GM21529 (cell line): ENCODE measurements around the gene SLC44A1.
"Not testable (repeated sequence)": the region's sequence is repeated elsewhere in the genome, so short reads cannot be mapped to it uniquely, and the experiment has no call there.

Experiments
- ATAC-seq: cut with Tn5 transposase; IDR thresholded peaks from one replicate; pipeline ENCODE4 v1.9.1; 2021; ENCODE audit not compliant: unreplicated experiment

SLC44A1 gene

GRCh38 chr9:105242062-105242461, 2.4 kb upstream of the SLC44A1 start:
- ATAC-seq, result no peak

DNA sequence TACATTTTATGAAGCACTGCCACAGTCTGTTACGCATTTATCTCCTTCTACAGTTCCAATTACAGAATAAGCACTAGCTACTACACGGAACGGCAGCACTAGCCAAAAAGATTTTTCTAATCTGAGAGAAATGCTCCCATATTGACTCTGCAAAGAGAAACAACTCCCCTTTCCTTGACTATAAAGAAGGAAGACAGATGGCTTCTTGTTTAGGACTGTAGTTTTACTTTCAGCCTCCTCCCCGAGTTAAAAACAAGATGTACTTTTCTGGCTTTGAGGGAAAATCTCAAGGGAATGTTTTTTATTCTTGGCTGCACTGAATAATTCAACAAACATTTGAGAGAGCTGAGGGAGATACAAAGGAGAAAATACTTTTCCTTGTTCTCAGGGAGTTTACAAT, 1.9 kb upstream of the SLC44A1 start:
- ATAC-seq, result no peak

DNA sequence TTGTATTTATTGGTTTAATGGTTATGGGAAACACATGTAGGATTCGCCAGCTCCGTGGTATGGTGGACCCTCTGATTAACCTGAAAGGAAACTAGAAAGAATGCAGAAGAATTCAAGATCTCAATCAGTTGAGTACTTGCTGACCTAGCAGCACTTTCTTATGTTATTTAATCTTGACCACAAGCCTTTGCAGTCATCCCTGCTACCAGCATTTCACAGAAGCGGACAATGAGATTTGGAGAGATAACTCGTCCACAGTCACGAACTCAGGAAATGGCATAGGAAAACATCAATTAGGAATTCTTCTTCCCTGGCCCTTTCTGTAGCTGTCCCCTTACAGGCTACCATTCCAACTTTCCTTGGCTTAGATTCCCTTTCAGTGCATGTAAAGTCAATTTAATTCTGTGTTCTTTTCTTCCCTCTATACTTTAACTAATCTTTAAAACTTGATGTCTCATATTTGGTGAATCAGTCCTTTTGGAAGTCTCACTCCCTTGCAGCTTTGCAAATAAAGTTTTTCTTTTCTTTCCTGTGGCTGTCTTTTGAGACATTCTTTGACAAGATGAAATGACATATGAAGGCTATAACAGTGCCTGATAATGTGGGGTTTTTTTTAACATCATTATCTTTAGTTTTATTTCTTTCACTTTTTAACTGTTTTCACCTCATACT, 1.3 kb upstream of the SLC44A1 start:
- no peak for ATAC-seq

- peak; percentile 51 for ATAC-seq
Measured at GRCh38 chr9:105244734-105245028, 230 bp downstream of the SLC44A1 start.

DNA sequence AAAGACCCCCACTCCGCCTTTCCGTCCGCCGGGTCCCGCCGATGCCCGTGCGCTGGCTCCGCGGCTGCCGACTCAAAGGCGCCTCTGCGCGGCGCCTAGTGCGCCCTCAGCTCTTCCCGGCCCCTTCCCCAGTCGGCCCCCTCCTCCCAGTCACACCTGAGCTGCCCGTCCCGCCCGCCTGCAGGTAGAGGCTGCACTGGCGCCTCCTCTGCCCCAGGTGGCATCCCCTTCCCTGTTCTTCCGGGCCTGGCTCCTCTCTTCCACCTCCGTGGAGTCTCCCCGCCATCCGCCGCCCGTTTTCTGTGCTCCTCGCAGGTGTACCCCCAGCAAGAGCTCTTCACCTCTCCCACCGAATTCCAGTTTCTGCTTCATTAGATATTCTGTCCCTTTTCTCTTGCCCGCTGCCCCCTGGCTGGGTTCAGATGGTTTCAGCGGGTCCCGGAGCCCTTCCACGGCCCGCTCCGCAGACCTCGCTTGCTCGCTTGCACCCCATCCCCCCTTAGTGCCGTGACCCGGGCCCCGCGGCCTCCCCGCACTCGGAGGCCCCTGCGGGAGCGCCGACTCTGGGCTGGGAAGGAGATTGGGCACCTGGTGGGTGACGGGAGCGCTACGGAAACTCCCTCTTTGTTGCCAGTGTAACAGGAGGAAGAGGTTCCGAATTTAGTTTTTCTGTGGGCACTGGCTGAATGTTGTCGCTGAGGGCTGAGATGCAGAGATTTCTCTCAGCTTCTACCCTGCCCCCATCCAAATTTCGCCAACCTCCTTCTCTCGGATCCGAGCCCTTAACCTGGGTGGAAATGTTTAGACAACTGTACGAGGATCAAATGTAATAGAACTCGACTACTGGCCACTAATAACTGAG, 809 bp downstream of the SLC44A1 start:
- ATAC-seq, result peak; percentile 24

GRCh38 chr9:105245891-105246161, 1.4 kb downstream of the SLC44A1 start:
- no peak for ATAC-seq

- ATAC-seq, result no peak
Measured at GRCh38 chr9:105246656-105247173, 2.3 kb downstream of the SLC44A1 start.

DNA sequence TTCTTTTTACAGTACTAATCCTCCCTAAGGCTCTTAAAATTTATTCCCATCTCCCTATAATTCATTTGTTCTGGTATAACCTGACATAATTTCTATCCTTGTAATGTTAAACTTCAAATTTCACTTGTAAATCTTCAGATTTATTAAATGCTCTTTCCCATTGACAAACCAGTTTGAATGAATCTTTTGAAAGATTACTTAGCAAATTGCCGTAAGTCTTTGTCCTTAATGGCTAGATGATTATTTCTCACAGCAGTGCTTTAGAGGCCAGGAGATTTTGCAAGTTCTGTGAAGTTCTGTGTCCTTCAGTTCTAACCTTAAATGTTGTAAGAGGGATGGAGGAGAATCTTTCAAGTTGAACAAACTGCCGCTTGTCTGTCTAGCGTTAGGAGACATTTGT, 4.2 kb downstream of the SLC44A1 start:
- ATAC-seq, result no peak

- ATAC-seq, result no peak
Measured at GRCh38 chr9:105251133-105251532, 6.7 kb downstream of the SLC44A1 start.

GRCh38 chr9:105251733-105252404, 7.4 kb downstream of the SLC44A1 start:
- ATAC-seq, result no peak

GRCh38 chr9:105252405-105252756, 7.9 kb downstream of the SLC44A1 start:
- no peak for ATAC-seq

DNA sequence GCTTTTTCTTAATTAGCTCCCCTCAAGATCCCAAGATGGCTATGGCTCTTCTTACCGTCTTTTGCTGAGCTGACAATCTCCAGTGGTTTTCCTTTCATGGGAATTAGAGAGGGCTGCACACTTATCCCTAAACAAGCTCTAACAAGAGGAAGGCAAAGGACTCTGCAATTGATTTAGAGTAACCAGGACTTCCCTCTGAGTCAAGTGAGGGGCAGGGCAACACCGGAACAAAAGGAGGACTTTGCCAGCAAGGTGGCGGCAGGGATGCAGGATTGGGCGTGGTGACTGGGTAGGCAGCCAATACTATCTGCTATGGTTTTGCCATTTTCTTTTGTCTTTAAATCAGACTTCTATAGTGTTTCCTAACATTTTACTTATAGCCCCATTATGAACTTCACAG, 9.8 kb downstream of the SLC44A1 start:
- no peak for ATAC-seq

- no peak for ATAC-seq
Measured at GRCh38 chr9:105255421-105255820, 11.0 kb downstream of the SLC44A1 start.

DNA sequence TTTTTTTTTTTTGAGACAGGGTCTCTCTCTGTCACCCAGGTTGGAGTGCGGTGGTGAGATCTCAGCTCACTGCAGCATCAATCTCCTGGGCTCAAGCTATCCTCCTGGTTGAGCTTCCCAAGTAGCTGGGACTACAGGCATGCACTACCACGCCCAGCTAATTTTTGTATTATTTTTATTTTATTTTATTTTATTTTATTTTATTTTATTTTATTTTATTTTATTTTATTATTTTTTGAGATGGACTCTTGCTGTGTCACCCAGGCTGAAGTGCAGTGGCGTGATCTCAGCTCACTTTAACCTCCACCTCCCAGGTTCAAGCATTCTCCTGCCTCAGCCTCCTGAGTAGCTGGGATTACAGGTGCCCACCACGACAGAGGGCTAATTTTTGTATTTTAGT, 12.1 kb downstream of the SLC44A1 start:
- not testable (repeated sequence) for ATAC-seq

DNA sequence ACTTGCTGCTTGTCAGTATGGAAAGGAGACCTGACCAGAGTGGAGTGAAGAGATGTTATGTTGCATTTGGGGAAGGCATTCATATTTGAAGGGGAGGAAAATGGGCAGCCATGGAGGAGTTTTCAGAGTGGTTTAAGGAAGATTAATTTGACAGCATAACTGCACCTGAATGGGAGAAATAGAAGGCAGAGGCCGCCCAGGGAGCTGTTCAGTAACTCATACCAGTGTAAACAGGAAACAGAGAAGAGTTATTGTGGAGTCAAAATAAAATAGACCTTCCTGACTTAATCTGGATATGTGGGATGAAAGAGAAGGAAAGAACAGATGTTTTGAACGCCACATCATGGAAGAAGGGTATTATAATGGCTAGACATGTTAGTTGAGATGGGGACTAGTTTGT, 13.4 kb downstream of the SLC44A1 start:
- ATAC-seq, result no peak

DNA sequence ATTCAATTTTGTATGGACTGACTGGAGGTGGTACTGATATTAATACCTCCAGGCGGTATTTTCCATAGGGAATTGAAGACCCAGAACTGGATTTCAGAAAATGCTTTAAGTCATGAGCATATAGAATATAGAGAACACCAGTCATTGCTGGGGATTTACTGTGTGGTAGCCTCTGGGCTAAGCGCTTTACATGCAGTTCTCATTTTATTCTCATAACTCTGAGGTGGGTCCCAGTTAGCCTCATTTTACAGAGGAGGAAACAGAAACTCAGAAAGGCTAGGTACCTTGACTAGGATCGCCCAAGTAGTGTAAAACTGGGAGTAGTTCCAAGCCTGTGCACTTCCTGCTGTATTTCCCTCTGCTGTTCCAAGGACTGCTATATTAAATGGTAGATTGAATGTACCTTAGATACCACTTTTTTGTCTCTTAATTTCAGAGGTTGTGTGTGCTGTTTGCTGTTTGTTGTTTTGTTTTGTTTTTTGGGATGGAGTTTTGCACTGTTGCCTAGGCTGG, 13.8 kb downstream of the SLC44A1 start:
- no peak for ATAC-seq

DNA sequence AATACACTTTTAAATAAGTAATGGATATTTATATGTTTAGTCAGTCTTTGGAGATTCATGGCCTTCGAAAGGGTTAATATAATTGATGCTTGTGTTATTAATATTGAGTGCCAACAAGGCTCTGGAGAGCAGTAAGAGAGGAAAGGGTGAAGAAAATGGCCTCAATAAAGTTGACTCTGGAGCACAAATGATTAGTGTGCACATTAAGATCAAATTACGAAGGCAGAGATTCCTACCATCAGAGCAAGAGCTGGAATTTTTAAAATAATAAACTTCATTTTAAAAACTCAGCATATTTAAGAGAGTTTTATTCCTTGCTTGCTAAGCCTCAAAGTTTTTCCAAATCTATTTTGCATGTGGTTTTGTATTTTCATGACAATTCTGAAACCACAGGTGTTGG, 14.8 kb downstream of the SLC44A1 start:
- ATAC-seq, result peak; percentile 2

- peak; percentile 46 for ATAC-seq
Measured at GRCh38 chr9:105259731-105260612, 15.5 kb downstream of the SLC44A1 start.

GRCh38 chr9:105262497-105262896, 18.0 kb downstream of the SLC44A1 start:
- ATAC-seq, result no peak

- no peak for ATAC-seq
Measured at GRCh38 chr9:105264380-105264779, 19.9 kb downstream of the SLC44A1 start.

DNA sequence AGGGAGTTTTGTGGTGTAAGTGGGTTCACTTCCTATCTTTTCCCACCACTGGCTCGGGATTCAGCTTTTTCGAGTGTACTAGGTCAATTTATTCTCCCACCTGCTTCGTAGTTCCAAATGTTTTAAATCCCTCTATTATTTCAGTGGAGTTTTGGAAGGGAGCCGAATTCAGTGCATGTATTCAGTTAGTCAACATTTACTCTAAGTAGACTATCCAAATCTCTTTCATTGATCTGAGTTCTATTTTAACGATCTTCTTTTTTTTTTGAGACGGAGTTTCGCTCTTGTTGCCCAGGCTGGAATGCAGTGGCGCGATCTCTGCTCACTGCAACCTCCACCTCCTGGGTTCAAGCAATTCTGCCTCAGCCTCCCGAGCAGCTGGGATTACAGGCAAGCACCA, 23.8 kb downstream of the SLC44A1 start:
- not testable (repeated sequence) for ATAC-seq
